Measurements from ENCODE around the gene COL11A2. TPM values are rescaled to one million over a fixed set of nuclear protein-coding genes. Genes with fewer than 3 reads are reported as not detected.

COL11A2 gene
- total RNA-seq, 4 donors from 2014 or later: 0.23 to 0.61 (median 0.41) TPM

- Histone ChIP-seq H3K4me3 (no peak overlapping the region), H3K27ac (no peak overlapping the region), H3K27me3 (peaks cover 0 to 8% (median 0%) of the 10 kb centered on the region in 4 donors), H3K4me1 (no peaks in the 10 kb centered on the region), H3K9me3 (no peaks in the 10 kb centered on the region), H3K36me3 (no peaks in the 10 kb centered on the region)
- WGBS, 2 donors: 73 to 94% methylated on average over 4 to 6 of the region's 10 CpGs
- no peak for TF ChIP-seq CTCF (IDR thresholded peaks at IDR 0.05)
- no peak for TF ChIP-seq POLR2A (IDR thresholded peaks at IDR 0.05)
- intact Hi-C loops (cut with DNase I): no loop called here
- no peak for DNase-seq
Observed at GRCh38 chr6:33169291-33170175, 22.7 kb downstream of the COL11A2 start.

DNA sequence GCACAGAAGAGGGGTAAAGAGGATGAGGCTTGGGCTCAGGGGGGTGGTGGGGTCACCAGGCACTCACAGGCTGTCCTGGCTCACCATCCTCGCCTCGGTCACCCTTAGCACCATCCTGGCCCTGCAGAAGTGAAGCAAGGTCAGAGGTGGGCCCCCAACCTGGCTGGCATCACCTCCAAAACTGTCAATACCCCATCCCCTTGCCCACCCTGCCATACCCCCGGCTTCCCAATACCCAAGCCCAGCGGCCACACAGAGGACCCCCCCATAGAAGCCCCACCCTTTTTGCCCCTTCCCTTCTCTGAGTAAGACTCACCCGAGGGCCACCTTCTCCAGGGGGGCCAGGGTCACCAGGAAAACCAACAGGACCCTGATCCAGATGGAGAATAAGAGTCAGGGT lies 23.6 kb downstream of the COL11A2 start:
- intact Hi-C loops (cut with DNase I): no loop called here
- DNase-seq: no peak
- TF ChIP-seq POLR2A (IDR thresholded peaks at IDR 0.05) (no peak), CTCF (IDR thresholded peaks at IDR 0.05) (no peak)
- Histone ChIP-seq H3K36me3 (no peaks in the 10 kb centered on the region), H3K4me3 (no peak overlapping the region), H3K27ac (no peak overlapping the region), H3K27me3 (peaks cover 0 to 8% (median 0%) of the 10 kb centered on the region in 4 donors), H3K4me1 (no peaks in the 10 kb centered on the region), H3K9me3 (no peaks in the 10 kb centered on the region)
- no CpG with 5 or more reads among the region's 5 CpGs for WGBS, 2 donors

GRCh38 chr6:33168284-33168601 lies 24.0 kb downstream of the COL11A2 start:
- no peaks in the 10 kb centered on the region for H3K4me1 ChIP-seq
- 77 to 86% methylated on average over 3 to 5 of the region's 6 CpGs for WGBS, 2 donors
- intact Hi-C loops (cut with DNase I): no loop called here
- no peak overlapping the region for H3K27ac ChIP-seq
- H3K36me3 ChIP-seq: no peaks in the 10 kb centered on the region
- DNase-seq: no peak
- no peak overlapping the region for H3K4me3 ChIP-seq
- TF ChIP-seq CTCF (IDR thresholded peaks at IDR 0.05) (no peak), POLR2A (IDR thresholded peaks at IDR 0.05) (no peak)
- H3K9me3 ChIP-seq: no peaks in the 10 kb centered on the region
- peaks cover 0 to 6% (median 0%) of the 10 kb centered on the region in 4 donors for H3K27me3 ChIP-seq

DNA sequence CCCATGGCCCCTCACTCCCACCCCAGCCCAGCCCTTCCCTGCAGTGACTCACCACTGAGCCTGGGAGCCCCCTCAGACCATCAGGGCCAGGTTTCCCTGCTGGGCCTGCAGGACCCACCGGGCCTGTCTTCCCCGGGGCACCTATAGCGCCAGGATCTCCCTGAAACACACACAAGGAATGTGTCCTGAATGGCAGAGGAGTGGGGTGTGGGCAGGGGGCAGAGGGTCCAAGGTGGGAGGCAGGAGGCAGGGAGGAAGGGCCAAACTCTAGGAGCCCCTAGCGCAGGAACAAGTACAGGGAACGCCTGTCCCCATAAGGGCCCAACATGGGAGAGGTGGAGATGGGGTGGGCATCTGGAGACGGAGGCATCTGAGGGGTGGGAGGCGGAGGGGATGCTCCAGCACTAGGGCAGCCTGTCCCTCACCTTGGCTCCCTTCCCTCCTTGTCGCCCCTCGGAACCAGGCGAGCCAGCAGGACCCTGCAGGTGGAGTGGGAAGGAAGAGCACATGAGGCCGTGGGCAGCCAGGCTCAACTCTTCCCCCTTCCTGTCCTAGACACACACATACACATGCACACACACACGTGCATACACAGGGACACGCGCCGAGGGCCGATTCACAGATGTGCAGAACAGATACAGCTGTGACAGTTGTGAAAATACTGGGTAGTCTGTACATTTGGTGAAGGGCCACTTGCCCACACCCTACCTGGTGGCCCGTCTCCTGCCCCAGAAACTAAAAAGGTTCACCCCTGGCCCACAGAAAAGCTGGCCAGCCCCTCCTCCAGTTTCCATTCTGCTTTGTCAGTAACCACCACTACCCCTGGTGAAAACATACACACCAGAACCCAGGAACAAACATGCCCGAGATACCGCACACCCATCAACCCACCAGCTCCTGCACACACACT lies 24.6 kb downstream of the COL11A2 start:
- H3K4me1 ChIP-seq: no peaks in the 10 kb centered on the region
- no peaks in the 10 kb centered on the region for H3K9me3 ChIP-seq
- no peak overlapping the region for H3K4me3 ChIP-seq
- intact Hi-C loops (cut with DNase I): no loop called here
- no peak for DNase-seq
- H3K27me3 ChIP-seq: no peaks in the 10 kb centered on the region
- TF ChIP-seq POLR2A (IDR thresholded peaks at IDR 0.05) (no peak), CTCF (IDR thresholded peaks at IDR 0.05) (no peak)
- no peak overlapping the region for H3K27ac ChIP-seq
- no peaks in the 10 kb centered on the region for H3K36me3 ChIP-seq
- 84 to 87% methylated on average over 11 to 14 of the region's 19 CpGs for WGBS, 2 donors

DNA sequence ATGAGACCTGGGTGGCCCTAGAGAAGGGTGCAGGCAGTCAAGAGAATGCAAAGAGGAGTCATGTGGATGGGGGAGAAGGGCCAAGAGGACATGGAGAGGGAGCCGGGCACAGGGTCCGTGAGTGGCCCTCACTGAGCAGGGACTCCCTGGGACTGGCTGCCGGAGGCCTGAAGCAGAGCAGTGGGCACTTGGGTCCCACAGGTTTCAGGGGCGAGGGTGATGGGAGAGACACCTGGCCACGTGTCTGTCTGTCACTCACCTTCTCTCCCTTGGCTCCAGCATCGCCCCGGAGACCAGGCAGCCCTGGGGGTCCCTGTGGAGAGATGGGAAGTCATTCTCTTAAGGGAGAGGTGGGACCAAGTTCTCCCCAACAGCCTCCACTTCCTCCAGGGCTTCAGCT lies 25.5 kb downstream of the COL11A2 start:
- Histone ChIP-seq H3K27me3 (no peaks in the 10 kb centered on the region), H3K4me1 (peaks cover 0 to 5% (median 4%) of the 10 kb centered on the region in 3 donors), H3K27ac (no peak overlapping the region), H3K36me3 (no peaks in the 10 kb centered on the region), H3K9me3 (no peaks in the 10 kb centered on the region), H3K4me3 (no peak overlapping the region)
- intact Hi-C loops (cut with DNase I): no loop called here
- DNase-seq: no peak
- TF ChIP-seq POLR2A (IDR thresholded peaks at IDR 0.05) (no peak), CTCF (IDR thresholded peaks at IDR 0.05) (no peak)
- WGBS, 2 donors: 70 to 92% methylated on average over 5 to 7 of the region's 7 CpGs
